ENCODE data around the gene TEX13A.
A peak's percentile ranks its signal among the peaks of the same experiment; 100 is the strongest.
"Not testable (repeated sequence)": the region's sequence is repeated elsewhere in the genome, so short reads cannot be mapped to it uniquely, and the experiment has no call there.

TEX13A gene

GRCh38 chrX:105220636-105221035, at the start of gene TEX13A:
Gene TEX13A, minus strand, starts transcription at chrX:105220694. Its CDS starts 297 bp downstream, at chrX:105220397.
- no peak for DNase-seq

GRCh38 chrX:105269386-105269785, 48.9 kb upstream of the TEX13A start:
- no peak for DNase-seq

GRCh38 chrX:105267167-105267566, 46.7 kb upstream of the TEX13A start:
- no peak for DNase-seq

GRCh38 chrX:105266456-105266855, 46.0 kb upstream of the TEX13A start:
- no peak for DNase-seq

GRCh38 chrX:105265093-105265492, 44.6 kb upstream of the TEX13A start:
- DNase-seq: no peak

- no peak for DNase-seq
These were observed 43.3 kb upstream of the TEX13A start for GRCh38 chrX:105263801-105264200.

- no peak for DNase-seq
These were observed 42.7 kb upstream of the TEX13A start for GRCh38 chrX:105263171-105263570.

- no peak for DNase-seq
These were observed 40.0 kb upstream of the TEX13A start for GRCh38 chrX:105260291-105261043.

- DNase-seq: no peak
These were observed 20.6 kb upstream of the TEX13A start for GRCh38 chrX:105241056-105241455.

- not testable (repeated sequence) for DNase-seq
These were observed 16.9 kb upstream of the TEX13A start for GRCh38 chrX:105237407-105237806.

- no peak for DNase-seq
These were observed 8.7 kb upstream of the TEX13A start for GRCh38 chrX:105229146-105229545.

- DNase-seq: no peak
These were observed 8.1 kb upstream of the TEX13A start for GRCh38 chrX:105228602-105229001.

GRCh38 chrX:105226499-105226898, 6.0 kb upstream of the TEX13A start:
- no peak for DNase-seq

GRCh38 chrX:105221374-105221773, 880 bp upstream of the TEX13A start:
- DNase-seq: no peak

GRCh38 chrX:105219454-105220401, 766 bp downstream of the TEX13A start:
- no peak for DNase-seq

GRCh38 chrX:105211066-105211575, 9.4 kb downstream of the TEX13A start:
- DNase-seq: no peak

- DNase-seq: no peak
These were observed 10.2 kb downstream of the TEX13A start for GRCh38 chrX:105210258-105210657.

GRCh38 chrX:105209406-105209805, 11.1 kb downstream of the TEX13A start:
- no peak for DNase-seq

- DNase-seq: no peak
These were observed 28.6 kb downstream of the TEX13A start for GRCh38 chrX:105191878-105192277.

- DNase-seq: peak; percentile 26
These were observed 30.1 kb downstream of the TEX13A start for GRCh38 chrX:105190252-105190853.

GRCh38 chrX:105189093-105189492, 31.4 kb downstream of the TEX13A start:
- DNase-seq: no peak

- DNase-seq: no peak
These were observed 40.9 kb downstream of the TEX13A start for GRCh38 chrX:105179644-105180043.

- DNase-seq: no peak
These were observed 47.4 kb downstream of the TEX13A start for GRCh38 chrX:105173071-105173470.

Measured in CD4-positive, alpha-beta T cell treated with Interleukin-6 for 4 hours (primary cell).